Neural cell (in vitro differentiated cells): Measurements from ENCODE around the gene MFSD6L. TPM values are rescaled to one million over a fixed set of nuclear protein-coding genes. Genes with fewer than 3 reads are reported as not detected.

ENCODE experiments used
- H2AFZ ChIP-seq: fragments of 200-600, 300-800 bp; sonication (generic), shearing (Covaris generic); 2 replicates; pipeline ENCODE4 v1.6.0; 2014; ENCODE audit warnings: low read depth, mild to moderate bottlenecking, antibody characterized with exemption, low read length, moderate library complexity
- H3F3A ChIP-seq: fragments of 200-600 bp; shearing (Covaris generic); 2 replicates; pipeline ENCODE4 v1.6.1; 2016; ENCODE audit warnings: mild to moderate bottlenecking, moderate library complexity, mixed read lengths, antibody characterized with exemption, low read length; ENCODE audit not compliant: insufficient read depth, poor library complexity, severe bottlenecking
- H3K27ac ChIP-seq: fragments of 200-600, 300-800 bp; sonication (generic), shearing (Covaris generic); 2 replicates; pipeline ENCODE4 v1.5.1; 2014; ENCODE audit warnings: mild to moderate bottlenecking, low read length, moderate library complexity
- H3K27me3 ChIP-seq: fragments of 300-800, 200-600 bp; sonication (generic), shearing (Covaris generic); 2 replicates; pipeline ENCODE4 v1.6.0; 2014; ENCODE audit warnings: mild to moderate bottlenecking, low read depth, low read length, moderate library complexity; ENCODE audit not compliant: insufficient read depth
- H3K36me3 ChIP-seq: fragments of 300-800, 200-600 bp; sonication (generic), shearing (Covaris generic); 2 replicates; pipeline ENCODE4 v1.5.1; 2014; ENCODE audit warnings: mild to moderate bottlenecking, antibody characterized with exemption, low read length, moderate library complexity; ENCODE audit not compliant: insufficient read depth
- H3K4me2 ChIP-seq: fragments of 300-800, 200-600 bp; sonication (generic), shearing (Covaris generic); 2 replicates; pipeline ENCODE4 v1.6.0; 2014; ENCODE audit warnings: mild to moderate bottlenecking, low read length
- H3K4me3 ChIP-seq: fragments of 300-800, 200-600 bp; sonication (generic), shearing (Covaris generic); 2 replicates; pipeline ENCODE4 v1.5.1; 2014; ENCODE audit warnings: mild to moderate bottlenecking, low read length, moderate library complexity
- H3K79me2 ChIP-seq: fragments of 200-600 bp; shearing (Covaris generic); replicated peaks from 2 replicates; pipeline ENCODE4 v1.6.0; 2014; ENCODE audit warnings: mild to moderate bottlenecking, low read length, moderate library complexity; ENCODE audit not compliant: insufficient read depth
- H3K9ac ChIP-seq: fragments of 300-800, 200-600 bp; sonication (generic), shearing (Covaris generic); 2 replicates; pipeline ENCODE4 v1.6.1; 2016; ENCODE audit warnings: mild to moderate bottlenecking, low read length, mixed read lengths
- H3K9me2 ChIP-seq: fragments of 200-600 bp; shearing (Covaris generic); 2 replicates; pipeline ENCODE4 v1.6.1; 2016; ENCODE audit warnings: mild to moderate bottlenecking, low read length, mixed read lengths; ENCODE audit not compliant: insufficient read depth
- H3K9me3 ChIP-seq: fragments of 200-600, 300-800 bp; sonication (generic), shearing (Covaris generic); 2 replicates; pipeline ENCODE4 v1.6.1; 2016; ENCODE audit warnings: mild to moderate bottlenecking, mixed run types, low read length, moderate library complexity, mixed read lengths
- H4K20me1 ChIP-seq: fragments of 200-600 bp; shearing (Covaris generic); 2 replicates; pipeline ENCODE4 v1.6.1; 2016; ENCODE audit warnings: mild to moderate bottlenecking, mixed run types; ENCODE audit not compliant: insufficient read depth
- EP300 ChIP-seq: fragments of 450-650 bp; conservative IDR thresholded peaks from 2 replicates; pipeline ENCODE4 v1.6.1; 2014; ENCODE audit warnings: antibody characterized with exemption, mild to moderate bottlenecking, moderate library complexity; ENCODE audit not compliant: poor library complexity, severe bottlenecking
- EZH2 ChIP-seq: fragments of 200-600, 300-800 bp; shearing (Covaris generic), sonication (generic); IDR thresholded peaks from 2 replicates; pipeline ENCODE4 v1.6.1; 2014; ENCODE audit warnings: antibody characterized with exemption, low read length, borderline replicate concordance, mild to moderate bottlenecking; ENCODE audit not compliant: insufficient read depth, poor library complexity, severe bottlenecking
- MXI1 ChIP-seq: fragments of 450-650 bp; conservative IDR thresholded peaks from 2 replicates; pipeline ENCODE4 v1.6.1; 2014; ENCODE audit warnings: antibody characterized with exemption, mild to moderate bottlenecking; ENCODE audit not compliant: poor library complexity, severe bottlenecking
- POLR2AphosphoS5 ChIP-seq: IDR thresholded peaks from 2 replicates; pipeline ENCODE4 v1.6.1; 2012
- RAD21 ChIP-seq: fragments of 450-650 bp; conservative IDR thresholded peaks from 2 replicates; pipeline ENCODE4 v1.6.1; 2014; ENCODE audit warnings: antibody characterized with exemption, mild to moderate bottlenecking, moderate library complexity
- SMC3 ChIP-seq: fragments of 450-650 bp; conservative IDR thresholded peaks from 2 replicates; pipeline ENCODE4 v1.6.1; 2014; ENCODE audit warnings: antibody characterized with exemption, mild to moderate bottlenecking, moderate library complexity; ENCODE audit not compliant: poor library complexity
- TAF1 ChIP-seq: IDR thresholded peaks from 2 replicates; pipeline ENCODE4 v1.6.1; 2012; ENCODE audit warnings: low read depth
- polyA plus RNA-seq: library from polyadenylated mRNA; depleted of rRNA; stranded (reverse); fragments of >200 nt; gene quantifications from 2 replicates; pipeline ENCODE4 v1.2.3, GENCODE V29; 2014
- TF ChIP-seq, protein P1 (sequence below): IDR thresholded peaks from 2 replicates; pipeline ENCODE4 v1.6.1; 2012; ENCODE audit warnings: borderline replicate concordance
- TF ChIP-seq, protein P2 (sequence below): fragments of 450-650 bp; IDR thresholded peaks from 2 replicates; pipeline ENCODE4 v1.5.1; 2014; ENCODE audit warnings: antibody characterized with exemption, mild to moderate bottlenecking, moderate library complexity; ENCODE audit not compliant: poor library complexity, severe bottlenecking

MFSD6L gene
- polyA plus RNA-seq, 1 donor from 2014 or later = not detected

DNA sequence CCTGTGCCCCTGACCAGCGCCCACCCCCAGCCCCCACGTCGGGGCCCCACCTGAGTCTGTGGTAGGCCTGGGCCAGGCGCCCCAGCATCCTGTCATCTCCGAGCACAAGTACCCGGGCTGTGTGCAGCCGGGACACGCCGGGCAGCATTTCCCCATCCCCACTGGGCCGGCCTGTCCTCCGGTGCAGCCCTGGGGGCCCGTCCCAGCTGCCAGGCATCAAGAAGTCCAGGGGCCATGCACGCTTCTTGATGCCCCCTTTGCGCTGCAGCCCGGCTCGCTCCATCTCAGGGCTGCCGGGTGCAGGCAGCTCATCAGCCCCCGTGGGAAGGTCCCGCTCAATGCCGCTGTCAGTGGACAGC is 29.3 kb upstream of the MFSD6L start:
- H3K27me3 ChIP-seq = no peaks in the 10 kb centered on the region
- H3K27ac ChIP-seq = no peak overlapping the region
- no peaks in the 10 kb centered on the region for H3F3A ChIP-seq
- TF ChIP-seq TAF1 (no peak), MXI1 (no peak), EZH2 (no peak), RAD21 (no peak), EP300 (no peak), SMC3 (no peak), POLR2AphosphoS5 (no peak)
- TF ChIP-seq, protein P1, sequence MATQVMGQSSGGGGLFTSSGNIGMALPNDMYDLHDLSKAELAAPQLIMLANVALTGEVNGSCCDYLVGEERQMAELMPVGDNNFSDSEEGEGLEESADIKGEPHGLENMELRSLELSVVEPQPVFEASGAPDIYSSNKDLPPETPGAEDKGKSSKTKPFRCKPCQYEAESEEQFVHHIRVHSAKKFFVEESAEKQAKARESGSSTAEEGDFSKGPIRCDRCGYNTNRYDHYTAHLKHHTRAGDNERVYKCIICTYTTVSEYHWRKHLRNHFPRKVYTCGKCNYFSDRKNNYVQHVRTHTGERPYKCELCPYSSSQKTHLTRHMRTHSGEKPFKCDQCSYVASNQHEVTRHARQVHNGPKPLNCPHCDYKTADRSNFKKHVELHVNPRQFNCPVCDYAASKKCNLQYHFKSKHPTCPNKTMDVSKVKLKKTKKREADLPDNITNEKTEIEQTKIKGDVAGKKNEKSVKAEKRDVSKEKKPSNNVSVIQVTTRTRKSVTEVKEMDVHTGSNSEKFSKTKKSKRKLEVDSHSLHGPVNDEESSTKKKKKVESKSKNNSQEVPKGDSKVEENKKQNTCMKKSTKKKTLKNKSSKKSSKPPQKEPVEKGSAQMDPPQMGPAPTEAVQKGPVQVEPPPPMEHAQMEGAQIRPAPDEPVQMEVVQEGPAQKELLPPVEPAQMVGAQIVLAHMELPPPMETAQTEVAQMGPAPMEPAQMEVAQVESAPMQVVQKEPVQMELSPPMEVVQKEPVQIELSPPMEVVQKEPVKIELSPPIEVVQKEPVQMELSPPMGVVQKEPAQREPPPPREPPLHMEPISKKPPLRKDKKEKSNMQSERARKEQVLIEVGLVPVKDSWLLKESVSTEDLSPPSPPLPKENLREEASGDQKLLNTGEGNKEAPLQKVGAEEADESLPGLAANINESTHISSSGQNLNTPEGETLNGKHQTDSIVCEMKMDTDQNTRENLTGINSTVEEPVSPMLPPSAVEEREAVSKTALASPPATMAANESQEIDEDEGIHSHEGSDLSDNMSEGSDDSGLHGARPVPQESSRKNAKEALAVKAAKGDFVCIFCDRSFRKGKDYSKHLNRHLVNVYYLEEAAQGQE = no peak
- TF ChIP-seq, protein P2, sequence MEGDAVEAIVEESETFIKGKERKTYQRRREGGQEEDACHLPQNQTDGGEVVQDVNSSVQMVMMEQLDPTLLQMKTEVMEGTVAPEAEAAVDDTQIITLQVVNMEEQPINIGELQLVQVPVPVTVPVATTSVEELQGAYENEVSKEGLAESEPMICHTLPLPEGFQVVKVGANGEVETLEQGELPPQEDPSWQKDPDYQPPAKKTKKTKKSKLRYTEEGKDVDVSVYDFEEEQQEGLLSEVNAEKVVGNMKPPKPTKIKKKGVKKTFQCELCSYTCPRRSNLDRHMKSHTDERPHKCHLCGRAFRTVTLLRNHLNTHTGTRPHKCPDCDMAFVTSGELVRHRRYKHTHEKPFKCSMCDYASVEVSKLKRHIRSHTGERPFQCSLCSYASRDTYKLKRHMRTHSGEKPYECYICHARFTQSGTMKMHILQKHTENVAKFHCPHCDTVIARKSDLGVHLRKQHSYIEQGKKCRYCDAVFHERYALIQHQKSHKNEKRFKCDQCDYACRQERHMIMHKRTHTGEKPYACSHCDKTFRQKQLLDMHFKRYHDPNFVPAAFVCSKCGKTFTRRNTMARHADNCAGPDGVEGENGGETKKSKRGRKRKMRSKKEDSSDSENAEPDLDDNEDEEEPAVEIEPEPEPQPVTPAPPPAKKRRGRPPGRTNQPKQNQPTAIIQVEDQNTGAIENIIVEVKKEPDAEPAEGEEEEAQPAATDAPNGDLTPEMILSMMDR = no peak
- H3K9ac ChIP-seq = no peak overlapping the region
- H3K36me3 ChIP-seq = no peaks in the 10 kb centered on the region
- no peak overlapping the region for H2AFZ ChIP-seq
- H3K9me2 ChIP-seq = no peaks in the 10 kb centered on the region
- H3K4me3 ChIP-seq = no peak overlapping the region
- no peak overlapping the region for H3K4me2 ChIP-seq
- H3K79me2 ChIP-seq = no peaks in the 10 kb centered on the region
- no peaks in the 10 kb centered on the region for H4K20me1 ChIP-seq
- H3K9me3 ChIP-seq = no peaks in the 10 kb centered on the region

DNA sequence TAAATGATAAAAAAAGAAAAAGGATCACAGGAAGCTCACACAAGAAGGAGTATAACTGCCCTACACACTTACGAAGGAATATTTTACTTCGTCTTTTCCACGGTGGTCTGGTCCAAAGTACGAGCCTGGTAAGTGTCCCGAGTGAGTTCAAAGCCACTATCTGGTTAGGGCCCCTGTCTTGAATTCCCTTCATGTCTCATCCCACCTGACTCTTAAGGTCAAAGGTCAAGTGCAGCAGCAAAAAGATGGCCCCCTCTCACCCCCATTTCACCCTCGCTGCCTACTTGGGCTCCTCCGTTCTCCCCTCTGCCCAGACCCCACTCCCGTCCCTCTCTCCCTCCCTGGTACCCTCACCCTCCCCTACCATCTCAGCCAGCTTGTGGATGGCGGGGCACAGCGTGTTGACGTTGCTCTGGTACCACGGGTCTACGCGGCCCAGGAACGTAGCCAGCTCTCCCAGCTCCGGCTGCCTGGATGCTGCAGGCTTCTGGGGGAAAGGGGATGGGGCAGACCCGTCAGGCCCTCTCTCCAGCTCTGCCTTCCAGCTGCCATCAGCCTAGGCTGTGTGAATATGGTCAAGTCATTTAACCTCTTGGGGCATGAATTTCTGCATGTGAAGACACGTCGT is 27.8 kb upstream of the MFSD6L start:
- H3K4me2 ChIP-seq = no peak overlapping the region
- no peaks in the 10 kb centered on the region for H3K79me2 ChIP-seq
- no peaks in the 10 kb centered on the region for H3K27me3 ChIP-seq
- H3F3A ChIP-seq = no peaks in the 10 kb centered on the region
- no peaks in the 10 kb centered on the region for H3K9me2 ChIP-seq
- no peak overlapping the region for H3K27ac ChIP-seq
- no peak overlapping the region for H2AFZ ChIP-seq
- TF ChIP-seq, protein P2 = no peak
- TF ChIP-seq EP300 = no peak
- TF ChIP-seq EZH2 = no peak
- no peak for TF ChIP-seq MXI1
- no peak for TF ChIP-seq SMC3
- TF ChIP-seq, protein P1 = no peak
- H3K9ac ChIP-seq = no peak overlapping the region
- no peak overlapping the region for H3K4me3 ChIP-seq
- H3K36me3 ChIP-seq = no peaks in the 10 kb centered on the region
- no peaks in the 10 kb centered on the region for H3K9me3 ChIP-seq
- H4K20me1 ChIP-seq = no peaks in the 10 kb centered on the region
